Measurements from ENCODE around the gene ZNF236. TPM values are rescaled to one million over a fixed set of nuclear protein-coding genes. Genes with fewer than 3 reads are reported as not detected.

Gene ZNF236
- total and polyA plus RNA-seq, 10 of the 15 experiments (the other 5 are each of a cell fraction or from before 2014, with no cell fraction given) = 1.0 to 14.4 (median 5.9) TPM

- TF ChIP-seq CEBPZ (IDR thresholded peaks at IDR 0.05; ENCODE audit: low read depth, low read length) (no peak), ATF2 (IDR thresholded peaks at IDR 0.05; ENCODE audit: low read length) (0 out of 2 replicates have a peak, but pooled peaks have one; percentile 40), IKZF1 (conservative IDR thresholded peaks at IDR 0.05) (peak; percentile 45; the same call in 1 of the 2 replicates), TCF12 (IDR thresholded peaks at IDR 0.05; ENCODE audit: low read depth, low read length) (peak; percentile 73; the same call in 1 of the 2 replicates), RB1 (IDR thresholded peaks at IDR 0.05; ENCODE audit: borderline replicate concordance) (peak; percentile 91; the same call in 1 of the 2 replicates), YBX1 (IDR thresholded peaks at IDR 0.05) (no peak), GABPA (IDR thresholded peaks at IDR 0.05; ENCODE audit: low read depth) (no peak)
Observed at GRCh38 chr18:76981396-76981968, 159.1 kb downstream of the ZNF236 start (continued).
